K562 (cell line): ENCODE results near the gene KIAA1958.

ENCODE experiments used
- CBFB ChIP-seq: sonication (generic); formaldehyde crosslinking; IDR thresholded peaks from 2 replicates; pipeline ENCODE4 v1.4.0; 2020; ENCODE audit warnings: mild to moderate bottlenecking, missing genetic modification reagents
- SMAD1 ChIP-seq: fragments of 150-350 bp; IDR thresholded peaks from 2 replicates; pipeline ENCODE4 v1.6.1; 2014; ENCODE audit warnings: low read length, low read depth; ENCODE audit not compliant: partially characterized antibody
- ZNF324 ChIP-seq: fragments of 250-450 bp; sonication (Bioruptor Pico); IDR thresholded peaks from 2 replicates; pipeline ENCODE4 v1.4.0; 2020; ENCODE audit warnings: mild to moderate bottlenecking
- ZSCAN29 ChIP-seq: fragments of 450-650 bp; IDR thresholded peaks from 2 replicates; pipeline ENCODE4 v1.6.1; 2017
- TF ChIP-seq, protein P1 (sequence below): fragments of 250-450 bp; sonication (Bioruptor Pico); IDR thresholded peaks from 2 replicates; pipeline ENCODE4 v1.4.0; 2020; ENCODE audit warnings: mild to moderate bottlenecking

DNA sequence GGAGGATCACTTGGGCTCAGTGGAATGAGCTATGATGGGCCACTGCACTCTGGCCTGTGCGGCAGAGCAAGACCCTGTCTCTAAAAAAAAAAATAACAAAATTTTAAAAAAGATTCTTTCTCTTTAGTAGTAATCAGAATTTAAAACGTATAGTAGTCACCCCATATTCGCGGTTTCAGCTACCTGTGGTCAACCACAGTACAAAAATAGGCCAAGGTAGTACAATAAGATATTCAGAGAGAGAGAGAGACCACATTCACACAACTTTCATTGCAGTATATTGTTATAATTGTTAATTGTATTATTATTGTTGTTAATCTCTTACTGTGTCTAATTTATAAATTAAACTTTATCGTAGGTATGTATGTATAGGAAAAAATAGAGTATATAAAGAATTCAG lies 212.6 kb downstream of the KIAA1958 start:
- TF ChIP-seq SMAD1 (no peak), ZNF324 (CRISPR knock-in tag) (no peak), ZSCAN29 (no peak), CBFB (CRISPR knock-in tag) (no peak)
- TF ChIP-seq, protein P1, sequence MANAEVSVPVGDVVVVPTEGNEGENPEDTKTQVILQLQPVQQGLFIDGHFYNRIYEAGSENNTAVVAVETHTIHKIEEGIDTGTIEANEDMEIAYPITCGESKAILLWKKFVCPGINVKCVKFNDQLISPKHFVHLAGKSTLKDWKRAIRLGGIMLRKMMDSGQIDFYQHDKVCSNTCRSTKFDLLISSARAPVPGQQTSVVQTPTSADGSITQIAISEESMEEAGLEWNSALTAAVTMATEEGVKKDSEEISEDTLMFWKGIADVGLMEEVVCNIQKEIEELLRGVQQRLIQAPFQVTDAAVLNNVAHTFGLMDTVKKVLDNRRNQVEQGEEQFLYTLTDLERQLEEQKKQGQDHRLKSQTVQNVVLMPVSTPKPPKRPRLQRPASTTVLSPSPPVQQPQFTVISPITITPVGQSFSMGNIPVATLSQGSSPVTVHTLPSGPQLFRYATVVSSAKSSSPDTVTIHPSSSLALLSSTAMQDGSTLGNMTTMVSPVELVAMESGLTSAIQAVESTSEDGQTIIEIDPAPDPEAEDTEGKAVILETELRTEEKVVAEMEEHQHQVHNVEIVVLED: no peak
